B cell (primary cell): ENCODE results near the gene OXNAD1.

Source experiments
- CTCF ChIP-seq: fragments of 200-600 bp; IDR thresholded peaks from one replicate; pipeline ENCODE4 v1.8.0; 2022; ENCODE audit warnings: antibody characterized with exemption, mild to moderate bottlenecking
- EZH2 ChIP-seq: IDR thresholded peaks from 2 replicates; pipeline ENCODE4 v1.6.1; 2012; ENCODE audit warnings: borderline replicate concordance, low read depth, mild to moderate bottlenecking, moderate library complexity, low read length; ENCODE audit not compliant: insufficient read depth, poor library complexity, severe bottlenecking

GRCh38 chr3:16240229-16241023, 24.6 kb upstream of the OXNAD1 start:
- no peak for TF ChIP-seq EZH2
- TF ChIP-seq CTCF, result no peak
